T-helper 22 cell (primary cell): ENCODE data around the gene MTMR1.

Source experiments
- DNase-seq: peaks from one replicate; pipeline ENCODE4 v3.0.0-alpha.2; 2020; ENCODE audit warnings: low read depth

MTMR1 gene

DNA sequence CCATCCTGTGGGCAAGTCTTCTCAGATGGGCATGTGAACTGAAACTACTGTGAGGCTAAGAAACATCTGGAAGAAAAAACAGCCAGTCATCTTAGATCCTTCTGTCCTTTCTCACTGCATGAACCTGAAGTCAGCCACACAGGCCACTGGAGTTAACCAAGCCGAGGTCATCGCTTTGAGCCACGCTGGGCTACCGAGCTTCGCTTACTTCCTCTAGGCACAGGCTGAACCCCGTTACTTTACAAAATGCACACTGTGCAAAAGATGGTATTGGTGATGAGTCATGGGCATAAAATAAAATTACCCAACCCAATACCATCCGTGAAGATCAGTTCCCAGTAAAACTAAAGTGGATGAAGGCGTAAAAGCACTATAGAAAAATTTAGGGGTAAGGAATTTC is 86.2 kb downstream of the MTMR1 start:
- DNase-seq, result no peak

DNA sequence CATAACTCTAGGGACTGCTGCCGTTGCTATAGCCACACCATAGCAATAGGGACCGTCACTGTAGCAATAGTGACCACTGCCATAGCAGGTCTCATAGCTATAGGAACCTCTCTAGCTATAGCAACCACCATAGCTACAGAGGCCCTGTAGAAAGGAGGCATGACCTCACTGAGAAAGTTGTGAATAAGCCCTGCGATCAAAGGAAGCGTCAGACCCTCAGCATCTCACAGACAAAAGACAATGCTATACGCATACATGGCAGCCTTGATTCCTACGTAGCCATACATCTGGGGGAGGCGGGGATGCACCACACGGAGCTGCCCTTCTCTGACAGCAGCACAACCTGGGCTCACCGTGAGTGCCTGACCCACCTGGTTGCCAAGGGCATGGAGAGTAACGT is 88.5 kb downstream of the MTMR1 start:
- no peak for DNase-seq

DNA sequence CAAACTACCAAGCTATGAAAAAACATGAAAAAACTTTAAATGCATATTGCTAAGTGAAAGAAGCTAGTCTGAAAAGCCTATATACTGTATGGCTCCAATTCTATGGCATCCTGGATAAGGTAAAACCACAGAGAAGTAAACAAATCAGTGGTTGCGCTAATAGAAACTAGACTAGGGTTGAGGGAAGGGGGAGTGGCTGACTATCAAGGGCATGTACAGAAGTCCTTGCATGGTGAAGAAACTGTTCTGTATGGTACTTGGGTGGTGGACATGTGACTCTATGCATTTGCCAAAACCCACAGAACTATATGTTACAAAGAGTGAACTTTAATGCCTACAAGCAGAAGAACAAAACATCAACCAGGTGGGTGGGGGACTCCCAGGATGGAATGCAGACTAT is 96.8 kb downstream of the MTMR1 start:
- no peak for DNase-seq

DNA sequence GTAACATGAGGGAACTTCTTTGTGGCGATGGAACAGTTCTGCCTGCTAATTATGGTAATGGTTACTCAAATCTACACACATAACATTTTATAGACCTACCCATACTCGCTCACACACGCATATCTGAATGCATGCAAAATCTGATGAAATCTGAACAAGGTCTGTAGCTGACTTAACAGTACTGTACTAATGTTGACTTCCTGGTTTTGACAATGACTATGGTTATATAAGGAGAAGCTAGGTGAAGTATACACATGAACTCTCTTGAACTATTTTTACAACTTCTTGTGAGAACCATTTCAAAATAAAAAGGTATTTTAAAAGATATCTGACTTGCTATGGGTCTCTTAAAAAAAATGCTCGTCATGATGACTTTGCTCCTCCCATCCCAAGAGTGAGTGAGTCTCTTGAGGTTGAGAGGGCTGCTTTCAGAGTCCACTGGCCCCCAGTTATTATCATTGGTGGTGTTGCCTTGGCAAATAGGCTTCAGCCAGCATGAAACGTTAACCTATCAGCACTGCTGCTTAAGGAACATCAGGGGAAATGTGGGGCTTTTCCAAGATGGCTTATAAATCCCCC is 99.8 kb downstream of the MTMR1 start:
- no peak for DNase-seq

DNA sequence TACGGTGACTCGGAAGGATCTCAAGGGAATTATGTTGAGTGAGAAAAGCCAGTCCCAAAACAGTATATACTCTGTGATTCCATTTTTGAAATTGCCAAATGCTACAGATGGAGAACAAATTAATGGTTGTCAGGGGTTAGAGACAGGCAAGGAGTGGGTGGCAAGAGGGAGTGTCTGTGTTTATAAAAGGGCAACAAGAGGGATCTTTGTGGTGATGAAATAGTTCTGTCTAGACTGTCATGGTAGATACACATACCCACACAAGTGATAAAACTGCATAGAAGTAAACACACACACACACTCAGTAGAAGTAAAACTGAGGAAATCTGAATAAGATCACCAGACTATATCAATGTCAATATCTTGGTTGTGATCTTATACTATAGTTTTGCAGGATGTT is 112.5 kb downstream of the MTMR1 start:
- no peak for DNase-seq

DNA sequence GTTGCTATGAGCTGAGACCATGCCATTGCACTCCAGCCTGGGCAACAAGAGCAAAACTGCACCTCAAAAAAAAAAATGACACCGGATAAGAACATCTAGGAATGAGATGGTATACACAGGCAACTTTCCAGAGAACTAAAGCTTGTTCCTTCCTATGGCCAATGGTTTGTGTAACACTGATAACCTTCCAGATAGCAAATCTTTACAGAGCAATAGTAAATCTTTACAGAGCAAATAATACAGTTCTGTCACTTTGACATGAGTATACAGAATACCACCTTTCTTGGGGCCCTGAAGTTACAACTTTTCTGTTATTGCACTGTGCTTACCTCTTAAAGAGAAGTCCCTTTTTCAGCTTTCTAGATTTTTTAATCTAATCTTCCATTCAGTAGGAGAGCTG is 113.6 kb downstream of the MTMR1 start:
- no peak for DNase-seq

DNA sequence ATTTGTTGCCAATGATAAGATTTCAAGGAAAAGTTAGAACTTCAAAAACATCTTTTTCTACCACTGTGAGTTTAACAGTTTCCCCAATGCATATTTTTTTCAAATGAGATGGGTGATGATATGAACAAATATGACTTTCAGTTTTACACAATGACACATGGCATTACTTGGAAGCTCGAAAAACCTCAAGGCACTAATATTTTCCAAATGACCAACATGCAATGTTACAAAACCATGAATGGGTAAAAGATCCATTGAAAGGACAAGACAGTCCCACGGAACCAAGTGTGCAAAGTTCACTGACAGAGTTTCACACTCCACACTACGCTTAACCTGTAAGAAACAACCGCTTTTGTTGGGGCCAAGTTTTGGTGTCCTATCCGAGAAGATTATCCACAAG is 120.7 kb downstream of the MTMR1 start:
- no peak for DNase-seq
